Right kidney (tissue), 1 donor: Measurements from ENCODE around the gene CHCHD6.

Experiments
- DNase-seq: peaks from one replicate; pipeline ENCODE4 v3.0.0-alpha.2; 2016

CHCHD6 gene

DNA sequence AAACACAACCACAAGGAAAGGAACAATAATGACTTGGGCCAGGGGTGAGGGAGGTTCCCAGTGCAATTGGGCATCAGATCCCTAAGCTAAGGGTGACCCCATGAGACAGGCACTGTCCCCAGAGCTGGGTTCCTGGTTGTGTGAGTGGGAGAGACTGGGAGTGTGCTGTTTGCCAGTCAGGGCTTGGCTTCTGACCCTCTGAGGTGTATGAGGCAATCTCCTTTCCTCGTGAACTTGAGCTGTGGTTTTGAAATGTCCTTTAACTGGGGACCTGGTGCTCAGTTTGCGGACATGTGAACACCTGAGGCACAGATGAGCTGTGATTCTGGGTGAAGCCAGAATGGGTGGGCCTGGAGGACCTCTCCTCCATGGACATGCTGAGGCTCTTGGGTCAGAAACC lies 220.4 kb downstream of the CHCHD6 start:
- no peak for DNase-seq

DNA sequence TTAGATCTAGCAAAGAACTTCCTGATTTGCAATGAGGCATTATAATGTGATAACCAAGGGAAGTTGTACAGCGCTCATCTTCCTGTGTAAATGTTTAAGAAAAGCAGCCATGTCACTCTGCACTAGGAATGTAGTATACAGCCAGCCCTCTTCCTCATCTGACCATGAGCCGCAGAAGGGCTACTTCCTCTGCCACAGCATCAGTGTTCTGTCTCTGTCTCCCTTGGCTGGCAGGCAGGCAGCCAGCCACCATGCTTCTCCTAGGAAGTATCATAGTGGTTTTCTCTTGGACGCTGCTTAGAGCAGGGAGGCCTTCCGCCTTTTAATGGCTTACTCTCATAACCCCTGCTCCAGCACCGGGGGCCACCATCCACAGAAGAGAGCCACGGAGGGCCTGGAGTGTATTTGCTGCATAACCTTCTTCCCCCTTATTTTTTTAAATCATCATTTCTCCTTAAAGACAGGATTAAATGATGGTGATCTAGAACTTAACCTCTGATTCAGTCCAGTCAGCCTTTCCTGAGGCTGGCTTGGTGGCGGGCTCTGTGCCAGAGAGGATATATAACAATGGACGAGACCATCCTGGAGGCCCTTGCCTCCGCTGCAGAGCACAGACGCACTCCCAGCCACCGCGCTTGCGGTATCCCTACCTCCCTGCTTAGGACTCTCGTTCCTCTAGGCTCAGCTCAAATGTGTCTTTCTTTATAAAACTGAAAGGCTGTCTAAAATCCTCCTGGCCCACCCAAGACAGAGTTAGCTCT lies 221.6 kb downstream of the CHCHD6 start:
- no peak for DNase-seq

DNA sequence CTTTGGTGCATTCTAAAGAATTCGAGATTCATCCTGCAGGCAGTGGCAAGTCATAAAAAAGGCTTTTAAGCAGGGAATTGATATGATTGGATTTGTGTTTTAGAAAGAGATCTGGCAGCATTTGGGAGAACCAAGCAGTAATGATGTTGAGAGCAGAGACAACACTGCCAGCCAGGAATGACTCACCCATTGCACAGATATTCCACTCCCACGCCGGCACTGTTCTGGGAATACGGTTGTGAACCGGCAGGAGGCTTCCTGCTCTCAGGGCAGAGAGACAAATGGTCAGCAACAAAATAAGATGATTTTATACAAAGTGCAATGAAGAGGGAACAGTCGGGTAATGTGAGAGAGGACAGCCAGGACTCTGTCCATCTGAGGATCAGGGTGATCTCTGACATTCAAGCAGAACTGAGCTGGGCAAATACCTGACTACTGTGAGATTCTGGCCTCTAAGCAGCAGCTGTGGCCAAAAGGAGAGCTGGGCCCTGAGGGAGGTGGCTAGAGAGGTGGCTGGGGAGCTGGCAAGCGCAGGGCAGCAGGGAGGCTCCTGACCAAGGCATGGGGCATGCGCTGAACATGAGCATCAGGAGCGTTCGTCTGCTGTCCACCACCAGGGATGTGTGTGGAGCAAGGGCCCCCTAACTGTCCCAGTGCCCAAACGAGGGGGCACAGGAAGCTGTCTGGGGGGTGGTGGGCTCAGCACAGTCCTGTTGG lies 222.8 kb downstream of the CHCHD6 start:
- DNase-seq: no peak

DNA sequence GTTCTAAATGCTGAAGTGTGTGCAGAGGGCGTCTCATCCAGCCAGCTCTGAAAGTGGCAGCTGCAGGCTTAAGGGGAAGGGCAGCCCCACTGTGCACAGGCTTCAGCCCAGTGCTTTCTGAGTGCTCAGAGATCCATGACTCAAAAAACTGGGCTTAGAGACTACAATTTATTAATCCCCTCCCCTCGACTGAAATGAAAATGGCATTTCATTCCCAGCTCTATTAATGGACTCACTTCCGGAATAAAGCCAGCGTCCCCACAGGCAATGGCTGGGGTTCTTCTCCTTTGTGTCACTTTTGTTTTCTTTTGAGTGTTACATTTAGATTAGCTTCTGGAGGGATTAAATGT lies 223.3 kb downstream of the CHCHD6 start:
- no peak for DNase-seq

DNA sequence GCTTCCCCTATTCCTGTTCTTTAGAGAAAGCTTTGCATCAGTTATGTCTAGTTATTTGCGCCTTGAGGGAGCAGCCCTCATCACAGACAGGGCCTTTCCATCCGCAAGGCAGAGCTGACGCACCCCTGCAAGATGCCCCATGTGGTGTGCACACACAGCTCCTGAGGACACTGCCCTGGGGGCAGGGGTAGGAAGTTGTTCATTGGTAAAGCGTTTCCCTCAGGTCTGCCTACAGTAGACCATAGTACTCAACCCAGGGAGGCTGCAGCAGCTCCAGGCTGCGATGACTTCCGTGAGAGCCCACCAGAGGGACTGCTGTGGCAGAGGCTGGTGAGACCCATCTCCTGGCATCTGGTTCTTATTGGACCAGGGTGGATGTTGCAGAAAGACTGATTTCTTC lies 223.8 kb downstream of the CHCHD6 start:
- no peak for DNase-seq

DNA sequence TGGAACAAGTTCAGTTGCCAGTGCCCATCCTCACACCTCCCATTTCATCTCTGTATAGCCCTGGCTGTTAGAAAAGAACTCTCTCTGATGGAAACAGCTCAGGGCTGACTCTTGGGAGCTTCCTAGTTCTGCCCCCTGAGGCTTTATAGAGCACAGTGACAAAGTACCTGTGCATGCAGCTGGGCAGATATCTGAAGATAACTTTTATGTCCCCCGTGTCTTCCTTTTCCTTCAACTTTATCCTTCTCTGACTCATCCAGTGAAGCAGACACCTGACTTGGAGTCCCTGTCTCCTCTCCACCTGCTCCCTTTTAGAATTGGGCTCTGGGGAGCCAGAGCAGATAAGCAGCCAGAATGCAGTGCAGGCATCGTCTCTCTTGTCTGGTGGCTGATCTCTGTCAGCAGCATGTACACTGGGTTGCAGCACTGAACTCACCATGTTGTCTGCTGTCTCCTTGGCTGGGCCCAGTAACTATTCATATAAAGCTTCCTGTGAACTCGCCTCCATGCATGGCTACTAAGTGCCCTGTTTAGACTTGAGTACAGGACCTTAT lies 225.0 kb downstream of the CHCHD6 start:
- no peak for DNase-seq

DNA sequence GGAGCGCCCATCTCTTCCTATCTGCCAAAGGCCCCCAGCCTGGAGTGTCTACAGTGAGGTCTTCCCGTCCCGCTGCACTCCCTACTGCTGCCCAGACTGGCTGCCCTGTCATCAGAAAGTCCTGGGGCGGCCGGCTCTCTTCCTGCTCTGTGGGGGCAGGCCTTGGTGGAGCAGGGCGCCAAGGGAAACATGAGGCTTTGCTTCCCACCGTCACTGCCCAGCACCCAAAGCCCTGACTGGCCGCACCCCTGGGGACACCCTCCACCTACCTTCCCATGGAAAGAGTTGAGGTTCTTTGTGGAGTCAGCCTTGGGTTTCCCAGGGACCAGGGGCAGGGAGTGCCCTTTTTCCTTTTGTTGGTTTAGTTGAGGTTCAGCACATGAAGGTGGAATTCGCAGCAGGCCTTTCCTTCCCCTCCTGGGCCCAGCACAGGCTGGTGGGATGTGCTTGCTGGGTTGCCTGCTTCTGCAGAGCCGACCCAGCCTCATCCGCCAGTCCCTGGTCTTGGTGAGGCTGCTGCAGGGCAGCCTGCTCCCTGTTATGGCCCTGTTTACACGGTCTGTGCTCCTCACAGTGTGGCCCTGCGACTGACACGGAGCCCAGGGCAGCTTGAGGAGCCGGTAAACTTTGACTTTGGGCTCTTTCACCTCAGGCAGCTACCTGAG lies 227.0 kb downstream of the CHCHD6 start:
- no peak for DNase-seq

DNA sequence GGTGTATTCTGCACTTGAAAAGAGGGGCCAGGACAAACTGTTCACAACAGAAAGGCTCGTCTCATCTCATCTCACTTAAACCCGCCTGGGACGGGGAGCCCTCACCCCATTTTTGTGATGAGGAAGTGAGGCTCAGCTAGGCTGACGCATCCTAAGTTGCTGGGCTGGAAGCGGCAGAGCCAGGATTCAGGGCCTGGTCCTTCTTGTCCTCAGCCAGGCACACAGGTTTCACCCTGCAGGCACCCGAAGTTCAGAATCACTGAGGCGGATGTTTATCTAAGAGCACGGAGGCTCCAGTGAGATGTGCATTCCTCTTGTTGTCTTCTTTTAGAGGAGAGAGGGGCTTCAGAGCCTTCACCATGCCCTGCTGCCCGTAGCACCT lies 227.8 kb downstream of the CHCHD6 start:
- no peak for DNase-seq

DNA sequence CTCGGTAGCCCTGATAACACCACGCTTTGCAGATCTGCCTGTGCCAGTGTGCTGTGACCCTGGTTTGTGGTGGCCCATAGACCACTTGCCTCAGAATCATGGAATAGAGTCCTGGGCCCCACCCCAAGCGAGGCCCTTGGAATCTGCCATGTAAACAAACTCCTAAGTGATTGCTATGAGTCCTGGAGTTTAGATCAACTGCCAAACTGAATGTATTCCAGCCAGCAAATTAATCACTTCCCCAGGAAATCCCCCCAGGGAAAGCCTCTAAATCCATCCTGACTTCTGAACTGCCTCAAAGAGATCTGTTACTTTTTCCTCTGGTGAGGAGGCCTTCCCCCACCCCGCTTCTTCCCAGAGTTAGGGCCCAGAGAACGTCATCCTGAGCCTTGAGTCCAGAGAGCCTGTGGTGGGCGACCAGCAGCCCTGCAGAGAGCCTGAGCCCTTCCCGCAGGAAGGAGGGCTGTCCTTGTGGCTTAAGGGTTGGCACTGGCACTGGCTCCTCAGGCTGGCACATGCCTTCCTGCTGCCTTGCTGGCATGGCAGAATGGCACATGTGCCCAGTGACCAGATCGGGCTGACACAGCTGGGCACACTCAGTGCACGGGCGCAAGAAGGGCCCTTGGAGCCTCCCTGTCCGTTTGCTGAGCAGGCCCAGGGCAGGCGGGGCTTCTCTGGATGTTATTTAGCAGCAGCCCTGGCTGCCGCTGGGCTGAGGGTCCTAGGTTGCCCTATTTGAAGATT lies 228.3 kb downstream of the CHCHD6 start:
- no peak for DNase-seq

DNA sequence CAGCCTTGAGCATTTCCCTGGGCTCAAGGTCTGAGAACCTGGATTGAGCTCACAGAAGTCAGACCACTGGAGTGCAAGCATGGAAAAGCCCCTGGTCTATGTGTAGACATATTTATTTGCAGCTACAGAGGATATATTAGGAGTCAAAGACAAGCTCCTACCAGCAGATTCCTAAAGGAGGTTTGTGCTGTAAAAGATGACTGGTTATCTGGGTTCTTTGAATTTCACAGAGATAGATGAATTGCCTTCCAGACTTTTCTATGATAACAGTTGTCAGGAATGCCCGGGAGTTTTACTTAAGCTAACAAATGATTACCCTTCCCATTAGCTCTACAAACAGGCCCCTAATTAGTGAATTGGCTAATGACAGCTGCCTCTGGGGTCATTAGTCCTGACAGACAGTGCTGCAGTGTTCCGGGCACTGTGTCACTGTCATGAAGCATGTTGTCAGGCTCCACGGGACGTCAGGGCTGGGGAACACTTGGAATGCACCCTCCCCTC lies 230.0 kb downstream of the CHCHD6 start:
- no peak for DNase-seq

DNA sequence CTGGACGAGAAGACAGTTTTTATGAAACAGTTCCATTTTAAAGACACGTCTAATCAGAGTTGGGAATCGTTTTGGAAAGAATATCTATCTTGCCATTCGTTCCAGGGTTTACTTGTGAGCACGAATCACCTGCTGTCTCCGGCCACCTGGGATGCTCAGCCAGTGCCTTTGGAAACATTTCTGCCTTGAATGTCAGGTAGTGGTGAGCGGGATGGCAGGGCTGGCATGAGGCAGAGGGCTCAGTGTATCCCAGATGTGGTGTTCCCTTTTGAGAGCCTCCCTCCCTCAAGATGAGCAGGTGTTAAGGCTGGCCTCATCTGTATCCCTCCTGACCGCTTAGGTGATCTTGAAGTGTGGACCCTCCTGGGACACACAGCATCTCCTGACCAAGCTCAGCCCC lies 231.0 kb downstream of the CHCHD6 start:
- DNase-seq: no peak

DNA sequence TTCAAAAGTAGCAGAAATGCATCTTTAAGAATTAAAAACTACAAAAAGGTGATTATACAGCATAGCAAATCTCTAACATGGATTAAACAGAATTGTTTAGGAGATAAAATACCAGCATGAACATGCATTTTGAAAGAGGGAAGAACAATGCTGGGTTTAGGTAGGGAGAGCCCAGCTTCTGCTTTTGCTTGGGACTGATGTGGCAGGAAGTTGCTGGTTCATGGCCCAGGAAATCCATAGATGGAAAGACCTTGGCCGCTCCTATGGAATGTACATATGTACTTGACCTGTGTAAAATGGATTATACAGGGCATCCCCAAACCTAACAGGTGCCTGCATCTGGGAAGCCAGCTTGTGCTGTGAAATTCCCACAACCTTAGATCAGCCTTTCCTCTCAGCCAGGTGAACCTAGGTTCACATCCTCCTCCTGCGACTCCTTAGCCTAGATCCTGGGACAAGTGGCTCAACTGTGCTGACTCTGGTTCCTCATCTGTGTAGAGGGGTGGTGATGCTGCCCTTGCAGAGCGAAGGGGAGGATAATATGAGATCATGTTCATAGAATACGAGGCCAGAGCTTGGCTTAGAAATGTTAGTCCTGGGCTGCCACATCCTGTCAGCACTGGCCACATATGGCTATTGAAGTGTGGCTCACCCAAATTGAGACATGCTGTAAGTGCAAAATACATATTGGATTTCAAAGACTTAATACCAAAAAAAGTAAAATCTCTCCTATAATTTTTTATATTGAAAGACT lies 231.9 kb downstream of the CHCHD6 start:
- no peak for DNase-seq

DNA sequence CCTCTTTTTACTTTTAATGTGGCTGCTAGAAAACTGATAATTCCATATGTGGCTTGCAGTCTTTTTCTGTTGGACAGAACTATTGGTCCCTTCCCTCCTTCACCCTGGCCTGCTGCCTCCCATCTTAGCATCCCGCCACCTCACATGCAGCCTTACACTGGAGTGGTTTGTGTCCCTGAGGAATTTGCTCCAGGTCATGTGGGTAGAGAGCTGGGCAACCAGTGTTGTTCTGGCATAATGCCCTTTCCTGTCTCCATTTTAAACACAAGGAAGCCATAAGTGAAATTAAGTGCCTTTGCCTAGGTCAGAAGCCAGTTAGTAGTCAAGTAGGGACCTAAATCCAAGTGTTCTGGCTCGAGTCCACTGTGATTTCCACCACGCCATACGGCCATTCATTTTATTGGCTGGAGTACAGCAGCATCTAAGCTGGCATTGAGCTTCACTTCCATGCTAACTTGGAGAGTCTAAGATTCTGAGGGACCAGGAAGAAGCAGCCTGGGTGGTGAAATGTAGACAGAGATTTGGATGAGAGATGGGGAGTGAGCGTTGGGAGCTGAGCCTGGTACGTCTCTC lies 232.9 kb downstream of the CHCHD6 start:
- DNase-seq: no peak

DNA sequence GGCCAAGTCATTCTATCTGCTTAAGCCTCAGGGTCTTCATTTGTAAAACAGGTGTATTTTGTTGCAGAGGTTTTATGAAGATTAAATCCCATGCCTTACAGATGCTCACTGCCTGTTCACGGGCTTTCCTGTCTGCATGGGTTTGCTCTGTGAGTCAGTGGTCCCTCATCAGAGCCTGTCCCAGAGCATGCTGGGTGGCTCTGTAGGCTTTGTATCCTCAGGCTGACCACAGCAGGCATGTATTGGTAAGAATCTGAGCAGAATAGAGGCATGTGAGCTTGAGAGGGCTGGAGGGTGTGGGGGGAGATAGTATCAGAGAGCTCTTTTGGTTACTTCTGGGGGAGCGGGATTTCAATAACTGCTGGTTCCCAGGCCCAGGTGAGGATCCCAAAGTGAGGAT lies 233.5 kb downstream of the CHCHD6 start:
- DNase-seq: no peak

DNA sequence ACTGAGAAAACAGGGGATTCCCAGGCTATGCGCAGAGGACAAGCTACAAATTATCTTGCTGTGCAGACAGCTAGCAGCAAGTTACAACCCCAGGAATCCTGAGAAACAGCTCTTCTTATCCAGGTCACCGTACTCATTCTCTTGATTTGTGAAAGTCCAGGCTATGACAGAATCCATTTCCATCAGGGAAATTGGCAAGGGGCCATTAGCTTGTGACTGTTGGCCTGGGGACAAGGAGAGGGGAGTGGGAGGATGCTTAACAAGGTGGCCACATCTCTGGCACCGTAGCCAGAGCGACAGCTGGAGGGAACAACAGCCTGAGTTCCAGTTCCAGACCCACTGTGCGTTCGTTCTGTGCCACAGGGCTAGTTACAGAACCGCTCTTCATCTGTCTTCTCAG lies 233.9 kb downstream of the CHCHD6 start:
- no peak for DNase-seq

DNA sequence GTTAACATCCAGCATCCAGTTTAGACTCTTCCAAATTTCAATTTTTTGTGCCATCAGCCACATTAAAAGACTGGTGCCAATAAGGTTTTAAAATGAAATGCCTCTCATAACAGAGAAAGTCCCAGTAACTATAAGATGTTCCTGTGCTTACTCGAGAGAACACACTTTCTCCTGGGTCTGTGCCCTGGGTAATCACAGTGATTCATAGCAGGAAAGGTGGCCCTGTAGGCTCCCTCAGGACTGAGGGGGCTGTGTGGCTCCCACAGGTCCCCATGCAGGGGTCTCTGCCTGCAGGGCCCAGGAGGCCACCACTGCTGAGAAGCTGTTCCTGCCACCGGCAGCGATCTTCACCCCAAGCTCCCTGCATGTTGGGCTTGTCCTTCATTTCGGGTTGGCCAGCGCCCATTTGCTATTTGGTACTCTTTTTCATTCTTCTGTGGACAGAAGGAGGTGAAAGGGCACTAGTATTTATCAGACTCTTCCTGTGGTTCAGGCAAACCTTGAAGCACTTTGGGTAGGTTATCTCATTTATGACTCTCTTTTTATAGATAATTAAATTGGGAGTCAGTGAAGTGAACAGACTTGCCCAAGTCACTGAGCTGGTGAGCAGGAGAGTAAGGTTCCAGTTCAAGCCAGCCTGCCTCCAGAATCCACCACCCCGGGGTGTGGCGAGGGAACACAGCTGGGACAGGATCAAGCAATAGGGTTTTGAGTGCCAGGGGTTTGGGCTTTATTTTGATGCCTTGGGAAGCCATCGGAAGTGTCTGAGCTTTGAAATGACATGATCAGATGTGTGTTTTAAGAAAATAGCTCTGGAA lies 234.7 kb downstream of the CHCHD6 start:
- no peak for DNase-seq

DNA sequence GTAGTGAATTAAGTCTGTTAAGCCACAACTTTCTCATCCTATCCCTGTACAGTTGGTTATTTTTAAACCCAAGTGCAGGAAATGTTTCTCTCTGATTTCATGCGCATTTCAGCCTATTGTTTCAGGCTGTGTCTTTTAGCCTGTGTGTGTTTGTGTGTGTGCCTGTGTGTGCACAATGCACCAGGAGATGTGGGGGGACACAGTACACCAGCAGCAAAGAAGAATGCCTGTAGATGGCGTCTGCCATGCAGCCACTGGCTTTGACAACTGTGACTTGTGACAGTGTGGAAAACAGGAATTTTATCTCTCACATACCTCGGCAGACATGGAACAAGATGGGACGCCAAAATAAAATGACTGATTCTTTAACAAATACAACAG lies 235.3 kb downstream of the CHCHD6 start:
- no peak for DNase-seq

DNA sequence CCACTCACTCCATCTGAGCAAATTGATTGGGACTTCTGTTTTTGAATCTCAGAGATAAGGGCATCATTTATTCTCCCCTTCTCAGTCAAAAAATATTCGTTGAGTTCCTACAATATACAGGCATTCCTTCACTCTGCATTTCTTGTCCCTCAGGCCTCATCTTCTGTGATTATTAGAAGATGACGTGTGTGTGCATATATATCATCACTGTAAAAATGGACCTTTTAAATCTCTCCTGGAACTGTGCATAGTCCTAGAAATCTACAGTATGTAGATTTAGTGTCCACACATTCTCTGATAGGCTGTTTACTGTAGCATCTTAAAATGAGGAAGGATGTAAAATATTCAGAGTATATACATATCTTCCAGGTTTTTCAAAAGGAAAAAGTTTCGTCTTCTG lies 235.7 kb downstream of the CHCHD6 start:
- DNase-seq: no peak

DNA sequence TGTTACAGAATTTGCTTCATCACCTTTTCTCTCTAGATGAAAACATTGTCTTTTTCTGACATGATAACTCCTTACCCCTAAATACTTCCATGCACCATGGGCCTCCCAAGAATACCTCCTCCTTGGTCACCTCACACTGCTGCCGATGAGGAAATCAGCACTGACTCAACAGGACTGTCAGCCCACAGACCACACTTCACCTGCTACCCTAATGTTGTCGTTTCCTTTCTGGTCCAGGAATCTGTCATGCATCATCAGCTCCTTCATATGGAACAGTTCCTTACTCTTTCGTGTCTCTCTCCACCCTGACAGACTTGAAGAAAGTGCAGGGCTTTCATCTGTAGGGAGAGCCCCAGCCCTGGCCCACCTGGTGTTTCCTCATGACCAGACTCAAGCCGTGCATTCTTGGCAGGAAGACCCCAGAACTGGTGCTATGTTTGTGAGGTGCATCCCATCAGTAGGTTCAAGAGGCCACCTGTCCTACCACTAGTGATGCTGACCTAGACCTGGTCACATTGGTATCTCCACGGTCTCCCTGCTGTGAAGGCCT lies 237.8 kb downstream of the CHCHD6 start:
- DNase-seq: no peak
